Endometrium (tissue), 2 donors: ENCODE results near the gene GNAT3.

ENCODE experiments used
- FAIRE-seq: peaks from 2 replicates; lab custom pipeline; 2012; peaks lifted over from hg19 to GRCh38; lab: Jason Lieb, UNC
- donor health status: control.
- donor health status: control.

The GNAT3 gene

DNA sequence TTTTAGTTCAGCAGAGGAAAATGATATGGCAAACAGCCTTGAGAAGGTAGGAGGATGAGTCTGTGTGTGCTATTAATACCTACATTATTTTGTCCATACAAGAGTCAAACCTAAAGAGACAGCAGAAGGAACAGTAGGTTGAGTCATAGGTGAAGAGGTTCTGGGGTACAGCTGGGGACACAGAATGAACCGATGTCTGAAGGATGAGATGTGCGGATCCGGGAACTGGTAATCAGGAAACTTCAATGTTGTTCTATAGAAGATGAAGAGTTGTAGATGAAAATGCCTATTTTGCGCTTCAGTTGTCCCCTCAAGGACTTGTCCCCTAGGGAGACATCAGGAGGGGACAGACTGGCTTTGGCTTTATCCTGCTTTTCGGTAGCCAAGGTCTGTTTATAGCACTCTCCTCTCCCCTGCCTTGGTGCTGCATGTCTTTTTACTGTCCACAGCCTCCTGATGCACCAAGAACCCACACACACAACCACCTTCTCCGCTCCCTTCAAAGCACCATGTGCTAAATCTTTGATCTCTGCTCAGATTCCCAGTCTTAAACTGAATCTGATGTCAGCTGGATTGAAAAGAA, 94.6 kb downstream of the GNAT3 start:
- no peak for FAIRE-seq

DNA sequence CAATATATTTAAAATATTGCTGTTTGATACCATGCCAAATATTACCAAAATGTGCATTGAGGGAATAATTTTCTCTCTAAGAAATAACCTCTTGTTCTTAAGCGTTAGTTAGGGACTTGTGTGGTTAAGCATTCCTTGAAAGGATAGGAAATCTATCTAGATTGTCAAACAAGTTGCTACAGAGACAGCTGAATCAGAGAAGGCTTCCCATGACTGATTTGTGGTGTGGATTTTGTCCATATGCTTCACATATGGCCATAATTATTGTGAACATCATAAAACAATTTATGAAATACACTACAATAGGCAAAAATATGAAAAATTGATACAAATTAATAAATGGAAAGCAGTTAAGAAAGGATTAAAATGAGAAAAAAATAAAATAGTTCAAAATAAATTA, 96.3 kb downstream of the GNAT3 start:
- no peak for FAIRE-seq

DNA sequence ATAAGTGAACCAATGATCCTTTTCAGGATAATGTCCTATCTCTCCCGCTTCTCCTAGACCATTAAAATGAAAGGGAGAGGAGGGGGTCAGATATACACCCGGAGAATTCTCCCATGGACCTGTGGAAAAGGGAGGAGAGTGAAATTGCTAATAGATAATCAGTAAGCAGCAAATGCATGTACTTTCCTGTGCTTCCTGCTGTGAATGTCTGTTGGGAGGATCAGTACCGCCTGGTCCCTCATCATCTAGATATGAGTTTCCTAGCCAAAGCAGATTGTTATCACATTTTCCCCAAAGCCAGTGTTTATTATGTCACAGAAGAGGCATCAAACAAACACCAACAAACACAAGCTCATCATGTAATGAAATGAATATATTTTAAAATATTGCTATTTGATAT, 96.8 kb downstream of the GNAT3 start:
- no peak for FAIRE-seq

DNA sequence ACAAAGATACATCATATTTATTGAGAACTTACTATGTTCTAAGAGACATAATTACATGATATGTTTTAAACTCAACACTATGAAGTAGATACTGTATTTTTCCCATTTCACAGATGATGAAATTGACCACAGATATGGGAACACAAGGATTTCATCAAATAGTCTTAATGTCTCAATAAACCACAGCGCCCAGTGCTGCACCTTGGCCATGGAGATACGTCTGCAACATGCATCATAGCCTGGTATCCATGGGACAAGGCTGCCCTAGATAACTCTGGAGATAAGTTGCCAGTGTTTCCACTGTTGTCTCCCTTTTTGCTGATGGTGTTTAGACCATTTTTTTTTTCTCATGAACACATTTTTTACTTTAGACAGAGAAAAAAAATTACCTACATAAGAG, 97.5 kb downstream of the GNAT3 start:
- FAIRE-seq: no peak

DNA sequence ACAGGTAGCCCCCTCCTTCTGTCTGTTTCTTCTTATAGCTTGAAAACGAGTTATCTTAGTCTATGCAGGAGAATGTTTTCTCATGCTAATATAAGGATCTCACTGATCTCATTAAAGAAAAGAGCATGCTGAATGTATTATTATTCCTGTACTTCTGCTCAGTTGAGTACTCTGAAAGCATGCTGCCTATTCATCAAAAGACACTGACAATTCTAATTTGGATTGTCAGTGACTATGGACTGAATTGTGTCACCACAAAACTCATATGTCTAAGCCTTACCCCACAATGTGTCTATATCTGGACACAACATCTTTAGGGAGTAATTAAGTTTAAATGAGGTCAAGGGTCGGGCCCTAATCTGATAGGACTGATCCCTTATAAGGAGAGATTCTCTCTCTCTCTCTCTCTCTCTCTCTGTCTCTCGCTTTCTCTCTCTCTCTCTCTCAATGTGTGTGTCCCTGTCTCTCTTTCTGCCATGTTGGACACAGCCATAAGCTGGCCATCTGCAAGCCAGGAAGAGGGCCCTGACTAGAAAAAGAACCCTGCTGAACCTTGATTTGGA, 98.4 kb downstream of the GNAT3 start:
- no peak for FAIRE-seq

DNA sequence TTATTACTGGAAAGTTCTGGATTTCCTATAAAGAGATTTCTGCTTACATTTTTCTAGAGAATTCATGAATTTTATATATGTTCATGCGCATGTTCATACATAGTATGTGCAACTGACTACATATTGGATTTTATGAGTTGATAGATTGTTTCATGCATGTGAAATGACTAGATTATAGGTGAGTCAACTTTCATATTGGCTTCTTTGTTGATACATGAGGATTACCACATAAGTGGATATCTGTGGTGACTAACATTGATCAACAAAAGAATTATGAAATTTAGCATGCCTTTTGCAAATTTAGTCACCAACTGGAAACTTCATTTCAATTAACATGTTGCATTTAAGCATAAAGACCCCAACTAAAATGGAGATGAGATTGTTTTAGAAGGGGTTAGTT, 99.0 kb downstream of the GNAT3 start:
- no peak for FAIRE-seq

DNA sequence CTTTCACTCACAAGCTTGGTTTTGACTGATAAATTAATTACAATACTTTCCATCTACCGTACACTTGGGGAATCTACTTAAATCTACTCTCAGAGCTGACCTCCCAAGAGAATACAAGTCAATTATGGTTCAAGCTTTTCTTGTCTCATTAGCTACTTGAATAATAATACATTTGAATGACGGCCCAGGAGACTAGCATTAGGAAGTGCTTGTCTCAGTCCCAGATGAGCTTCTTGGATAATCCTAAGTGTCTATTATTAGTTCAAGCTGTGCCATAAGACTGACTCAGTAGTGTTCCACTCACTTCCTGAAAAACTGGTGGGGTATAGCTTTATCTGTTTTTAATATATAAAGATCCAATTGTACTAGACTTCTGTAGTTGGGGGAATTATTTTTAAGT, 100.2 kb downstream of the GNAT3 start:
- no peak for FAIRE-seq

DNA sequence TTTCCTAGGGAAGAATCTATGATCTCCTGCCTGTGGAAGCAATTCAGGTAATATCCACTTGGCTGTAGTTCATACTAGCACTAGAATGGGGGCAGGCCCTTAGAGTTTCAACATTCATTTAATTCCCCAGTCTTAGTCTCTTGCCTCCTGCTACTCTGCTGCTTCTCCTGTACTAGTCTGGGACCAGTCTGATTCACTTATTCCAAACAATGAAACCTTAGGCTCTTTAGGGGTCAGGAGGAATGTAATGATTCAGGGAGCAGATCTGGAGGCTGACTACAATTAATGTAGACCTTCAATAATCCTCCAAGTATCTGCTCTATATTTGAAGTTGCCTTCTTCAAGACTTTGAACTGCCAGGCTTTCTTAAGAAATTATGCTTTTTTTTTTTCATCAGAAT, 101.8 kb downstream of the GNAT3 start:
- no peak for FAIRE-seq
